Measurements from ENCODE around the gene SORCS2. TPM values are rescaled to one million over a fixed set of nuclear protein-coding genes. Genes with fewer than 3 reads are reported as not detected.
A peak's percentile ranks its signal among the peaks of the same experiment; 100 is the strongest.

The SORCS2 gene
- total and polyA plus RNA-seq, 2 of the 13 experiments (the other 11 are each of a cell fraction or from before 2014, with no cell fraction given): 0.82 to 1.0 TPM

GRCh38 chr4:7761312-7761711, 569.0 kb downstream of the SORCS2 start (continued):
- no peak for TF ChIP-seq HMGXB4 (CRISPR knock-in tag; IDR thresholded peaks at IDR 0.05; ENCODE audit: borderline replicate concordance in 1 of 2, low read depth in 1 of 2)
- no peak for TF ChIP-seq ARNT2 (CRISPR knock-in tag; IDR thresholded peaks at IDR 0.05; ENCODE audit: low read depth)
- no peak for TF ChIP-seq ZNF788 (CRISPR knock-in tag; IDR thresholded peaks at IDR 0.05; ENCODE audit: borderline replicate concordance)
- no peak for TF ChIP-seq ZMAT5 (CRISPR knock-in tag; IDR thresholded peaks at IDR 0.05; ENCODE audit: borderline replicate concordance, low read depth)
- no peak for TF ChIP-seq MAFK (conservative IDR thresholded peaks at IDR 0.05 in 1 of 2, IDR thresholded peaks at IDR 0.05 in 1 of 2; ENCODE audit: low read length in 2 of 2)

GRCh38 chr4:7761720-7762119, 569.4 kb downstream of the SORCS2 start:
- Histone ChIP-seq H2AFZ (ENCODE audit: low read length) (no peak overlapping the region), H4K20me1 (ENCODE audit: insufficient read depth, low read length) (no peaks in the 10 kb centered on the region), H3K36me3 (replicated peaks in 1 of 2; ENCODE audit: control insufficient read depth in 1 of 2, insufficient read depth in 2 of 2, low read length in 2 of 2) (peaks cover 2 to 4% of the 10 kb centered on the region in 2 experiments; a peak in 1 of 5 replicates), H3K79me2 (ENCODE audit: insufficient read depth, low read length) (no peaks in the 10 kb centered on the region), H3K4me3 (replicated peaks in 1 of 3; ENCODE audit: insufficient read depth in 1 of 3, low read depth in 2 of 3, low read length in 3 of 3) (no peak overlapping the region), H3K4me2 (ENCODE audit: low read depth, low read length) (no peak overlapping the region), H3K4me1 (ENCODE audit: insufficient read depth, low read length) (peaks cover 61% of the 10 kb centered on the region), H3K9ac (ENCODE audit: insufficient read depth, low read depth, low read length) (no peak overlapping the region), H3K27me3 (ENCODE audit: control insufficient read depth in 1 of 2, insufficient read depth in 2 of 2, low read length in 2 of 2) (no peaks in the 10 kb centered on the region), H3K27ac (ENCODE audit: extremely low read length, insufficient read depth, low read length) (no peak overlapping the region), H3K9me3 (ENCODE audit: low read length) (no peaks in the 10 kb centered on the region)
- no TSS peak for BruUV-seq (replicated peaks)
- peak; percentile 93 for ATAC-seq
- WGBS (ENCODE audit: low lambda C conversion rate): 67% methylated on average over 7 of the region's 12 CpGs
- POLR2A ChIA-PET: interaction anchor here (0.7 kb wide), 1 partner anchor 12 kb away, joined by 3 read pairs; no protein-coding TSS in a partner anchor
- intact Hi-C loops (cut with micrococcal nuclease; ENCODE audit: unreplicated experiment) (loop anchor here (1.0 kb wide), 1 partner anchor 41 kb away; no protein-coding TSS in a partner anchor), in situ Hi-C loops (cut with HindIII; ENCODE audit: extremely low pct_ligation_motif_present, low pct_unique_long_range_greater_than_20kb) (no loop called here)
- CTCF ChIA-PET (ENCODE audit: low intra/inter-chr PET ratio, low total read pairs): interaction anchor here (1.1 to 1.9 kb wide), 3 partner anchors 9 to 226 kb away, joined by 3 to 13 read pairs (median 6); no protein-coding TSS in a partner anchor
- FAIRE-seq: peak; percentile 60
- DNase-seq (ENCODE audit: low spot score): peak; percentile 49
- TF ChIP-seq ZBTB3 (CRISPR knock-in tag; IDR thresholded peaks at IDR 0.05; ENCODE audit: borderline replicate concordance, low read depth) (no peak), ZNF792 (CRISPR knock-in tag; IDR thresholded peaks at IDR 0.05) (no peak), ZFYVE20 (CRISPR knock-in tag; IDR thresholded peaks at IDR 0.05; ENCODE audit: borderline replicate concordance, low read depth) (no peak), ZNF577 (CRISPR knock-in tag; IDR thresholded peaks at IDR 0.05; ENCODE audit: borderline replicate concordance, low read depth) (no peak), MATR3 (CRISPR knock-in tag; IDR thresholded peaks at IDR 0.05) (no peak), ZNF609 (CRISPR knock-in tag; IDR thresholded peaks at IDR 0.05; ENCODE audit: borderline replicate concordance) (no peak), ZNF841 (CRISPR knock-in tag; IDR thresholded peaks at IDR 0.05; ENCODE audit: borderline replicate concordance) (no peak), ZNF512 (CRISPR knock-in tag; IDR thresholded peaks at IDR 0.05) (no peak)
